Measurements from ENCODE around the gene PKDREJ.

Gene PKDREJ

DNA sequence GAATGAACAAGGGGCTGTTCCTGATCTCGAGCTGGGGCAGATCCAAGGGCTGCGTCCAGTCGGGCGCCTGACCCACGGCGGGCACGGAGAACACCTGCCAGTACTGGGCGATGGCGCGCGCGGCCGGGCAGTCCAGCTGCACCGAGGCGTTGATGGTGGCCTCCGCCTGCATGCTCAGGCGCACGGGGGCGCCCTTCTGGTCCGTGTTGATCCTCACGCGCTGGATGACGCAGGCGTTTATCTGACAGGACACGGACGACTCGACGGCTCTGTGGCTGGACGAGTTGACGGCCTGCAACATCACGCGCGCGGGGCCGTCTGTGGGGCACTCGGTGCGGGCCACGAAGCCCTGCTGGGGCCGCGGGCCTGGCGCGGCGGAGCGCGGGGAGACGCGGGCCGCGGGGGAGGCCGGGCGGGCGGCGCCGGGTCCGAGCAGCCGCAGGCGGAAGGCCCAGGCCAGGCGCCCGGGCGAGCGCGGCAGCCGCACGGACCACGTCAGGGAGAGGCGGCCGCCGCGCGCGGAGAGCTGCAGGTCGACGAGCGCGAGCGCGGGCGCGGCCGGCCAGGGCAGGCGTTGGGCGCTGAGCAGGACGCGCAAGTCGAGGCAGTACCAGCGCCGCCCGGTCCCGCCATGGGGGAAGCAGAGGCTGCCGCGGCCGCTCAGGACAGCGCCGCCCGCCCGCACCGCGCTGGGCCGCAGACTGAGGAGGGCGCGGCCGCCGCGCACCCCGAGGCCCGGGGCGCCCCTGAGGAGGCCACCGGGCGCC lies 511 bp downstream of the PKDREJ start:
- peak; percentile 56 for DNase-seq

- no peak for DNase-seq
These were observed 3.1 kb downstream of the PKDREJ start for GRCh38 chr22:46260038-46260437.

DNA sequence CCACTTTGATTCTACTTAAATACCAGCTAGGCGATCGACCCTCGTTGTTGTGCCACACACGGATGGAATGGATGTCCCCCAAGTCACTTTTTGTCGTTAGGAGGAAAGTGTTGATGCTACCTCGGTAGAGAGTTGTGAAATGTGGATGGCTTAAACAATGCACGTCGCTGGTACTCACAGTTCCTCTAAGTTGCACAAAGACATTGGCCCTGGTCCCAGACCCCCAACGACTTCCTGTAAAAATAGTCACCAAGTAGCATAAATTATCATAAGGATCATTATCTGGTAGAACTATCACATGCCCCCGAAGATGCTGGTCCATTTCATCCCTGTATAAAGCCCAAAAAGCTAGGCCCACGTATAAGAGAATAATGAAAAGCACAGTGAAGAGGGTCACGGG lies 3.8 kb downstream of the PKDREJ start:
- DNase-seq = no peak

DNA sequence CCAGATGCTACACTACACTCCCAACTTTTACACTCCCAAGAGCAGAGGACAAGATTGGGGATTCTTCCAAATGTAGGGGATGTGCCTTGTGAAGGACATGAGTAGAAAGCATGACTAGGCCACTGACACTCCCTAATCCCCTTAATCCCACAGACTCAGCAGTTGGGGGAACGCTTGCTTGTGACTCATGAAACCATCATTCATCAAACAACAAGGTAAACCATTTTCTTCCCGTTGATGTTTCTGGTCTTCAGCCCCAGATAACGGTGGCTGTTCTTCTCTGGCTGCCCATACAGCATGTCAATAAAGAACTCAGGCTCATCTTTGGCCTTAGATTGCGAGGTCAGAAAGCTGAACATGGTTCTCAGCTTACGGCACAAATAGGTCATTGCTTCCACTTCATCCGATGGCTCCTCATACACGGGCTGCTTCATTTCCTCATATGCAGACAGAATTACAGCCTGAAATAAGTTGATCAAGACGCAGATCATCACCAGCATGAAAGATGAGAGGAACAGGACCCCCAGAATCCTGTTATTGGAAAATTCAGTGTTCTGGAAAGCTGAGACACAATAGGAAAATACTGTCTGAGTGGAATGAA lies 6.7 kb downstream of the PKDREJ start:
- peak; percentile 26 for DNase-seq

DNA sequence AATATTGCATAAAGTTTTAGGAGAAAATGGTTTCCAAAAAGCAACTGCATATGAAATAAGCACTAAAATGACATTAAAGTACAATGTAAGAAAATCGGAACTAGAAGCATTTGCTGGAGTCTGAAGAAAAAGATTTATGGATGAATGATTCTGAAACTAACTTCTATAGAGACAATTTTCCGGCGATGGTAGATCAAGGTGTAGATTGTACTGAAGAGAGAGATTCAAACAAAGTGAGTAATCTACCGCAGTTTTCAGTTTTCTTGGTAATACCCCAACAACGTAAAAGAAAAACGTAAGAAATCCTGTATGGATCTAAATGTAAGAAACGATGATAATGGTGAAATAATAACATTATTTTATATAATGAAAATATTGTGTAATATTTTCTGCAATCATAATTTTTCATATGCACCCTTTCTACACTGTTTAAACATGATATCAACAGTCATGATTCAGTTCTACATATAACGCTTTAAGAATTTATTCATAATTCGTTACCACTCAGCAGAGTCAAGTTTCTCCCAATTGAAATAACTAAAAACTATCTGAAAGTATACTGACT lies 11.2 kb downstream of the PKDREJ start:
- no peak for DNase-seq

DNA sequence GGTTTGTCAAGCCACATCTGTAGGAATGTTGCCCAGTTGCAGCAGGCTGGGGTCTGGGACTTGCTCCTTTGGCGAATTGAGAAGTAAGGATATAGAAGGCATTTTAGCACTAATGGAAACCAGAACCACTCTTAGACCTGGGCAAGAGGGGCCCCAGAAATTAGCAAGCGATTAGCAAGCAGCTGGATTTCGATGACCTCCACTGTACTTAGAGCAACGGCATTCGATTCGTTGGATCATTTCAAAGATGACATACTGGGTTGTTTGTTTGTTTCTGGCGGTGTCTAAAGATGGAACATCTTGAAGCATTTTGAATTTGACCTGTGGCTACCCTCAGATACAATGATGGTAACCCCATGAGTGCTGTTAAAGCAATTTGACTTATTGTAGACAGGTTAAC lies 11.9 kb downstream of the PKDREJ start:
- no peak for DNase-seq

DNA sequence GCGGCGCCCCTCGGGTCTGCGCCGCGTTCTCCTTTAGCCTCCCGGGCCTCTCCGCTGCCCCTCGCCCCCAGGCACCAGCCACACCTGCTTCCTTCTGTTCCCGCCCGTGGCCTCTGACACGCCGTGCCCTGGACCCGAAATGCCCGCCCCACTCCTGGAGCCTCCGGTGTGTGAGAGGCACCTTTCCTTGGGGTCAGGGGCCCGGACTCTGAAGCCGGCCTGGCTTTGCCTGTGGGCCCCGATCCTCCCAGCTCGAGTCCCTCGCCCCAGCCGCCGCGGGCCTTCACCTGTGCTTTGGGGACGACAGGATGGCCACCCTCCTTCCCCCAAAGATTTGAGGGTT lies 12.4 kb downstream of the PKDREJ start:
- no peak for DNase-seq

GRCh38 chr22:46250035-46250782 lies 12.9 kb downstream of the PKDREJ start, which contains the start of gene CDPF1:
Gene CDPF1, minus strand, starts transcription at chr22:46250293. Its CDS starts 2,009 bp downstream, at chr22:46248284.
- peak; percentile 88 for DNase-seq

- no peak for DNase-seq
These were observed 15.6 kb downstream of the PKDREJ start for GRCh38 chr22:46247443-46247975.

DNA sequence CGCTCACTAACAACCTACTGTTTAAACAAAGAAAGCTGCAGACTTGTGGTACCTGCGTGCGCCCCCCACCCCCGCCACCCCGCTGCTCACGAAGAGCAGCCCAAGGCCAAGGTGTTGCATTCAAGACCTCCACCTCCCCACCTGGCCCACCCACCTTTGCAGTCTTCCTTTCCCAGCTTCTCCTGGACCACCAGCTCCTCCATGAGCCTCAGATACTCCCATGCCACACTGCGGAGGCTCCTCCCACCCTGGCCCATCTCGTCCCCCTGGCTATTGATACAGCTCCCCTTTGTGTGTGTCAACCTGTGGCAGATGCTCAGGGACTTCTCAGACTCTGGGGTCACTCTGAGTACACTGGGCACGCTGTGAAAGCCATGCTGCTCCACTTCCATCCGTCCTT lies 17.0 kb downstream of the PKDREJ start:
- no peak for DNase-seq

GRCh38 chr22:46245511-46245910 lies 17.6 kb downstream of the PKDREJ start:
- no peak for DNase-seq

- DNase-seq = no peak
These were observed 18.4 kb downstream of the PKDREJ start for GRCh38 chr22:46244771-46245170.

- DNase-seq = no peak
These were observed 21.1 kb downstream of the PKDREJ start for GRCh38 chr22:46242076-46242475.

- no peak for DNase-seq
These were observed 21.6 kb downstream of the PKDREJ start for GRCh38 chr22:46241396-46242007.

GRCh38 chr22:46240907-46241306 lies 22.2 kb downstream of the PKDREJ start:
- DNase-seq = no peak

DNA sequence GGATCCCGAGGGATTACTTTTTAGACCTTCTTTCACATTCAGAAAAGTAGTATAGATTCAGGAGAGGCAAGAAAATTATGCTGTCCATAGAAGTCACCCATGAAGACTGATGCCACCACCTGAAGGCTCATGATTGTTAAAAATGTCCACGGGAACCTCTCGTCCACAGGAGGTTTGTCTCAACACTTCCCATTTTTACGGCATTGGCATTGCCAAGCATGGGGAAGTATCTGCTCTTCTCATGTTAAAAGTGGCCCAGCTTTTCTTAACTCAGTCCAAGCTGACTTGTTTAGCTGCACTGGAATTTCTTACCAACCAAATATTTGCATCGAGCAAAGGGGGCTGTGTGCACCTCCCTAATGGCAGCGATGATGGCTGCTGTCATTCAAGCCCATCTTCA lies 22.6 kb downstream of the PKDREJ start:
- DNase-seq = no peak

DNA sequence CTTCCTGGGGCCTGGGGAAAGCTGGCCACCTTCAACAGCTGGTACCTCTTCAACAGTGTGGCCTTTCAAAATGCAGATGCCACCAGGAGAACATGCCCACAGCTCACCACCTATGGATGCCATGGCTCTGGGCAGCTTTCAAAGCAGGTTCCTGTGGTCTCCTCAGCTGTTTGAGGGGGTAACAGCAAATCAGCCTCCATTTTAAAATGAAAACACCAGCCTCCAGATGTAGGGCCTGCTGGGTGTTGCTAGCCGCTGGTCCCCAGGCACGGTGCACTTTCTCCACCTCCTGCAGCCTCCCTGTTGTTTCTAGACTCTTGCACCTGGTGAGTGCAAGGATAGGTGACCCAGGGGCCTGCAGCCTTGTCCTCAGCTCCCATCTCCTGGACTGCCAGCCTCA lies 23.1 kb downstream of the PKDREJ start:
- no peak for DNase-seq

- DNase-seq = no peak
These were observed 23.7 kb downstream of the PKDREJ start for GRCh38 chr22:46239261-46240048.

DNA sequence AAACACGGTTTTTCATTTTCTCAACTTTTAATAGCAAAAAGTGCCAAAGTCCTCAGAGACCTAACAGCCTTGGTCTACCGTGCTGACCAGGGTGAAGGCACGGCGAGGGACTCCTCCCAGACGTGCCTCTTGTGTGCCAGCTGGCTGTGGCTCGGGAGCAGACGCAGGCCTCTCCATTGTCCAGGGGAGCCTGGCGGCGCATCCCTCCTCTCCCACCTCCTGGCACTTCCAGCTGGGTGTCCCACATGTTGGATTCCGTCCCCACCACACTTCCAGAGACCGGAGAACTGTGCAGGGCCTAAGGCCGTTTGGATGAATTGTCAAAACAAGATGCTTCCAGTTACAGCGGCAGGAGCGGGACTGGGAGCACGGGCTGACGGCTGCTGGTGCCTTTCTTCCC lies 24.6 kb downstream of the PKDREJ start:
- DNase-seq = no peak

DNA sequence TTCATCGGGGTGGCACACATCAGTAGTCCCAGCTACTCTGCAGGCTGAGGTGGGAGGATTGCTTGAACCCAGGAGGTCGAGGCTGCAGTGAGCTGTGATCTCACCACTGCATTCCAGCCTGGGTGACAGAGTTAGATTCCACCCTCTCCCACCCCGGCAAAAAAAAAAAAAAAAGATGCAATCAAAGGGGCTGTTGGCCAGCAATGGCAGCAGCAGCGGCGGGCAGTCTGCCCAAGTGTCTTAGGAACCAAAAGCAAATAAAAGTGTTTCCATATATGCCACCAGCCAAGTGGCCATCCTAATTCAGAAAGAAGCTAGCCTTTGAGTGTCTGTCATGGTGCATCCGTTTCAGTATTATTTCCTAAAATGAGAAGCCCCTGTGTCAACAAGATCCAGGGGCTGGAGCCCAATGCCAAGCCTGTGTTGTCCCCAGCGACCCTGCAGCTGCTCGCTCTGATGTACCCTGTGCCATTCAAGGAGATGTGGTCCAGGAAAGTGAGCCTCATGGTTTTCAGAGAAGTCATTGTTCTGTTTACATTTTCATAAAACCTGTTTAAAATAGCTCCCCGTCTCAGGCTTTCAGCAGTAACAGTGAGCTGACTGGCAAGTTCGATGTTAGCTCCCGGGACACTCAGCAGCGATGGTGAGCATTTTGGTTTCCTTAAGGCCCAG lies 25.6 kb downstream of the PKDREJ start:
- DNase-seq = no peak

DNA sequence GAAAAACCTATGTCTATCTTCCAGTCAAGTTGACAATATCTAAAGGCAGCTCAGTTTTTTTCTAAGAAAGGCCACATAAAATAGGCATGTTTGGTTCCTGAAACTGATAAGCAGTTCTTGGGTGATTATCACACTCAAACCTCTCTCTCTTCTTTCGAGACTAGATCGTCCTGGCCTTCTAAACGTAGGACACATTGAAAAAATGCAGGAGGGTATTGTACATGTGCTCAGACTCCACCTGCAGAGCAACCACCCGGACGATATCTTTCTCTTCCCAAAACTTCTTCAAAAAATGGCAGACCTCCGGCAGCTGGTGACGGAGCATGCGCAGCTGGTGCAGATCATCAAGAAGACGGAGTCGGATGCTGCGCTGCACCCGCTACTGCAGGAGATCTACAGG lies 28.2 kb downstream of the PKDREJ start:
- no peak for DNase-seq

DNA sequence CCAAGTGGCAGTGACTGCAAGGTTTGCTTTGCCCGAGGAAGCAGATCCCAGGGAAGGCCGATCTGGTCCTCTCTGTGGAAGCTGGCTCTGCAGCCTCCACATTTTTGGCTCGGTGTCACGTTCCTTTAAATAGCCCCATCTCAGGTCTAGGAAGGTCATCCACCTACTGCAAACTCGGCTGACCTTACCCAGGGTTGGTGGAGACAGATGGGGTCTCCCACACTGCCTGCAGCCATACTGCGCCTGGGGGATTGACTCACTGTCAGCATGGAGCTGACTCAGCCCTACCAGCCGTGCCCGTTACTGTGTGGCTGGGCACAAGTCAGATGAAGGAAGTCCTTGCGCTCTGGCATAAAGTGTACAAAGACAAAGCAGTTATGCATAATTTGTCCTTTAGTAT lies 29.9 kb downstream of the PKDREJ start:
- no peak for DNase-seq

Data from fibroblast of skin of right biceps (primary cell).